HG02588 (cell line): Measurements from ENCODE around the gene LRRC45.

Source experiments
- ATAC-seq: cut with Tn5 transposase; IDR thresholded peaks from one replicate; pipeline ENCODE4 v1.9.1; 2021; ENCODE audit warnings: mild to moderate bottlenecking, moderate library complexity; ENCODE audit not compliant: unreplicated experiment

The LRRC45 gene

DNA sequence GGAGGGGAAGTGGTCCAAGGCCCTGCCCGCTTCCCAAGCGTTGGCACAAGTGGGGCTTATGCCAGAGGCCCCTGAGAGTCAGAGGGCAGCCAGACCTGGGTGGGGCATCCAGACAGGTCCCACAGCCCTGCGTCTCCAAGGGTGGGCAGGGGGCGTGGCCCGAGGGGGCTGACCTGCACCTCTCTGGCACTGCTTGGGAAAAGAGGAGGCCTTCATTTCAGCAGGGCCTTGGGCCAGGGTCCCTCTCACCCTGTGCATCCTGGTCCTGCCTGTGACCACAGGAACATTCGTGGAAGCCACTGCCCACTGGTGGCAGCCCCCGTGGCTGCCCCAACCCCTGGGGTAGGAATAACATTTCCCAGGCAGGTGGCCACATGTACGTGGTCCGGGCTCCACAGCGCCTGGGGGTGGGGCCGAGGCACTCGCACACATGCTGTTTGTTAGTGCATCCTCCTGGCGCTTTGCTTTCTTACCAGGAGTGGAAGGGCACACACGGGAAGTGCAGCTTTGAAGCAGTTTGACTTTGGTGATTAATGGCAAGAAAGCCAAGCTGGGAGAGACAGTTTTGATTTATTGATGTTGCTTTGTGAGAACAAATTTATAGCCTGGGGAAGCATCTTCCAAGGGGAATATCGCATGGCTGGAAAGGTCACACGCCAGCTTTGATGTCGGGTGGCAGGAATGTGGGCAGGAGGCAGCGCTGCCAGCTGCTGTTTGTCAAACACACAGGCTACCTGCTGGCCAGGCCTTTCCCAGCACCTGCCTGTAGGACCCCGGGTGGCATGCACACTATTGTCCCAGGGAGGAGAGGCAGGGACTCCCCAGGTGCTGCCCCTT is 4.7 kb upstream of the LRRC45 start:
- ATAC-seq, result no peak

DNA sequence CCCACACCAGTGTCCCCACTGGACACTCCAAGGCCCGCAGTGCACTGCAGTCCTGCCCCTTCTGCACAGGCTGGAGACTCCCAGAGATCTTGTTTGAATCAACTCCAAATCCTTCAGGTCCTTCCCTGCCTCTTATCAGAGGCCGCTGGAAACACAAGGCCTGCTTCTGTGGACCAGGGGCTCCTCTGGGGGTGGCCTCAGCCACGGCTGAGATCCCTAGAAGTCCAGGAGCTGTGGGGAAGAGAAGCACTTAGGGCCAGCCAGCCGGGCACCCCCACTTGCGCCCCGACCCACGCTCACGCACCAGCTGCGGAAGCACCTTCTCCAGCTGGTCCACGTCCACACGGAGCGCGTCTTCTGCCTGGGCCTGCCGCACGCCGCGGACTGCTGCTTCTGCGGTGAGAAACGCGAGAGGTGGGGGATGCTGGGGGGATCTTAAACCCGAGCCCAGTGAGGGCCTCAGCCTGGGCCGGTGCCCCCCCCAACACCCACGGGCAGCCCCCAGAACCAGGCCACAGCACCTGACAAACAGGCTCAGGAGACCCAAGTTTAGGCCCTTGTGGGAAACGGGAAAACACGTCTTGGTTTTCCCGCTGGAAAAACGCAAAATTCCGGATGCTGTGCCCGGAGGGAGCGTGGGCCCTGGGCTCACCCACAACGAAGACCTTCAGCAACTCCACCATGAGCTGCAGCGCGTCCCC is 4.0 kb upstream of the LRRC45 start:
- ATAC-seq, result no peak

DNA sequence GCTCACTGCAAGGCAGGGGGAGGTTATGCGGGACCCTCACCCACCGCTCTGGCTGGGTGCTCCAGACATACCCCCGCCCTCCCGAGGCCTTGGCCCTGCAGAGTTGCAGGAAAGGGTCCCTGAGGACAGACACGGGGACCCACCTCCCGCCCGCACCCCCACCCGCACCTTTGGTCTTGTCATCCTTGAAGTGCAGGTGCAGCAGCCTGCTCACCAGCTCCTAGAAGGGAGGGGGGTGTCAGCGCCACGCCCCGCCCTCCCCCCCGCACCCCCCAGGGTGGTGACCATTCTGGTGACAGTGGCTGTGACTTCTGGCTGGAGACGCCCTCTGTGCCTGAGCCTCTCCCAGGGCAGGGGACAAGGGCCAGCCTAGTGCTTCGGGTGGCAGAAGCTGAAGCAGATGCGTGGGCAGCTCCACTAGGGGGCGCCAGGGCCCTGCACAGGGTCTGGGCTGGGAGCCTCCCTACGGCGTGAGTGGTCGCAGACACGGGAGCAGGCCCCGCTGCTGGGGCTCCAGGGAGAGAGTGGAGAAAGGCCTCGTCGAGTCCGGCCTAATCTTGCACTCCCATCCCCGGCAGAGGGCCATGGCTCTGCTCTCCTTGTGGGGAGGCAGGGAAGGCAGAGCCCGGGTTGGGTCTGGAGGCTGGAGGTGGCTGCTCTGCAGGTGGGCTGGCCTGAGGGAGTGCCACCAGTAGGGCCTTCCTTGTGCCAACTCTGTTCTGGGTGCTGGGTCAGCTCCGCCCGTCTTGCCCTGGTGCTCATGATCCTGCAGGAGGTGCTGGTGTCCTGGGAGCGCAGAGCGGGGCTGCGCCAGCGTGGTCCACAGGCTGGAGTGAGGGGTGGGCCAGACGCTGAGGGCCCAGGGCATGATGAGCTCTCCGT is 3.2 kb upstream of the LRRC45 start:
- ATAC-seq, result no peak

DNA sequence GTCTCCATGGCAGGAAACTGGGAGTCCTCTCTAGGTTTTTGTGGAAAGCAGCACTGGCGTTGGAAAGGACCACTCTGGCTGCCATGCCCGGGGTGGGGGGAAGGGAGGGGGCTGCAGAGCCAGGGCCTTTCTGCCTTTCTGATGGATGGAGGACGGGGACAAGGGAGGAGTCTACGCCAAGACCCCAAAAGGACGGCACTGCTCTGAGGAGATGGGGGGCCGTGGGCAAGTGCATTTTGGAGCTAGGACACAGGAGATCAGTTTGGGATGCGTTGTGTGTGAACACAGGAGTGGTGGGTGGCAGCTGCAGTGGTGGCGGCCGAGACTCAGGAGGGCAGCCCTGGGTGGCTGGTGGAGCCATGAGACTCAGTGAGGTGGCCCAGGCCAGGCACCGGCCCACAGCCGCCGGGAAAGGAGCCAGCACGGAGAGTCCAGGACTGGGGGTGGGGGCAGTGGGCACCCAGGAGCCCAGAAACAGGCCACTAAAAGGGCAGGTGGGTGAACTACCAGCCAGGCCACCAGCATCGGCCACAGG is 2.5 kb upstream of the LRRC45 start:
- ATAC-seq, result no peak

DNA sequence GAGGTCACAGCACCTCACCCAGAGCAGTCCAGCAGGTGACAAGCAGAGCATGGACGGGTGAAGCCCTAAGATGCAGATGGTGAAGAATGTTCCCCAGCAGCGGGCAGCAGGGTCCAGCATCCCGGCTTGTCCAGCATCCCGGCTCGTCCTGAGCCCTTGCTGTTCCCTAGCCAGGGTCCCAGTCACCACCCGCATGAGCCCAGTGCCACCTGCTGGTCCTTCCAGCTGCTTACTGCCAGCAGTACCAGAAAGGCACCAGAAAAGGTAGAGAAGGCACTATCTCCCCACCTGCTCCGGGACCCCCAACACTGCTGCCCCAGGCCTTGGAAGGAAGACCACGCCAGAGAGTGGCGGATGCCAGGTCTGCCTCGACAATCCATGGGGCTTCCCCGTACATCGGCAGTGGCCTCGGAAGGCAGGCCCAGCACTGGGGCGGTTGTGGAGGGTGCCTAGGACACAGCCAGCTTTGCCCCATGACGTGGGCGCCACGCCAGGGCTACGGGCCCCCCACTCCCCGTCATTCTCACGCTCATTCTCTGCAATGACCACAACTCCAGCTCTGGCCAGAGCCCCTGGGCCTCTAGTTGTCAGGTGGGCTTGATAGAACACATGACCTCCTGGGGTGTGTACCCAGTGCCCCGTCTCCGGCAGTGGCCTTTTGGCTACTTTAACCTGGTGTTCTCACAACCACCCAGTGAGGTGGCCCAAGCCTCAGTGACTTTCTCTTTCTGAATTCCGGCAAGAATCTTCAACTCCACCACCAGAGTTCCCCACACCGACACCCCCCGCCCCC is 1.8 kb upstream of the LRRC45 start:
- ATAC-seq, result no peak

DNA sequence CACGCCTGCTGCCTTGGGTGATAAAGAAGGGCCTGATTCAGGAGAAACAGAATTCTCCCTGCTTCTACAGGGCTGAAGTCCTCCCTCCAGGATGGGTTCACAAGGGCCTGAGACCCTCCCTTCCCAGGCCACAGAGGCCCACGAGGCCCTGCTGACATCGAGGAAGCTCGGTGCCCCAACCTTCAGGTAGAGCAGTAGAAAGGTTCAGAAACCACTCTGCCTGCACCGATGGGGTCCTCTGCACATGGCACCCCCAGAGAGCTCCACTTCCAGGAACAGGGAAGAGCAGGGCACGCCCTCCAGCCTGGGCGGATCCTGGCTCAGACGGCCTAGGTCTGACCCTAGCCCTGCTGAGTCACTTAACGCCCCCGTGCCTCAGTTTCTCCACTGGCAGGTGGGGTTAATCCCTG is 1.2 kb upstream of the LRRC45 start:
- ATAC-seq, result no peak

DNA sequence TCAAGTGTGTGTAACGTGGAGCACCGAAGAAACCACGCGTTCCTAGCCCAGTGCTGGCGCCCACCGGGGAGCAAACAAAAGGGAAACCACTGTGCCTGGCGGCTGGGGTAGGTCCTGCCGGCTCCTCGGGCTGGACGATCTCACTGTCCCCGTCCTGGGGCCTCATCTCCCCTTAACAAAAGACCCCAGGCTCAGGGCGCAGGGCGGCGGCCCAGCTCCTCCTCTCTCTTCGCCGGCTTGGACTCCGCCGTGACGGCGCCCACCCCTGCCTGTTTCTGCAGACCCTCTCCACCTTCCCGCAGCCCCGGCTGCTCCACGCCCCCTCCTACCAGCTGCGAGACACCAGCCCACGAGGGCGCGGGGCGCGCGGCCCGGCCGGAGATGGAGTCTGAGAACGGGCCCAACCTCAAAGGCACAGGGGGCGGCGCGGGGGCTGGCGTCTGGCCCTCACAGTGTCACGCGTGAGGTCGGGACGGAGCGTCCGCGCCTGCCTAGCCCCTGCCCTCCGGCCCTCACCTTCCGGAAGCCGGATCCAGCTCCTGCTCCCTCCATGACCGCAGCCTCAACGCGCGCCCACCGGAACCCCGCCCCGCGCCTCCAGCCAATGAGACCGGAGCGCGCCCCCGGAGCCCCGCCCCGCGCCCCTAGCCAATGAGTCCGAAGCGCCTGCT is 660 bp upstream of the LRRC45 start, which contains the start of gene CENPX:
TSS of gene CENPX (minus strand) at position 569 of the 671 bp plus-strand sequence. CDS start at position 552, 17 bp downstream.
- ATAC-seq, result no peak

DNA sequence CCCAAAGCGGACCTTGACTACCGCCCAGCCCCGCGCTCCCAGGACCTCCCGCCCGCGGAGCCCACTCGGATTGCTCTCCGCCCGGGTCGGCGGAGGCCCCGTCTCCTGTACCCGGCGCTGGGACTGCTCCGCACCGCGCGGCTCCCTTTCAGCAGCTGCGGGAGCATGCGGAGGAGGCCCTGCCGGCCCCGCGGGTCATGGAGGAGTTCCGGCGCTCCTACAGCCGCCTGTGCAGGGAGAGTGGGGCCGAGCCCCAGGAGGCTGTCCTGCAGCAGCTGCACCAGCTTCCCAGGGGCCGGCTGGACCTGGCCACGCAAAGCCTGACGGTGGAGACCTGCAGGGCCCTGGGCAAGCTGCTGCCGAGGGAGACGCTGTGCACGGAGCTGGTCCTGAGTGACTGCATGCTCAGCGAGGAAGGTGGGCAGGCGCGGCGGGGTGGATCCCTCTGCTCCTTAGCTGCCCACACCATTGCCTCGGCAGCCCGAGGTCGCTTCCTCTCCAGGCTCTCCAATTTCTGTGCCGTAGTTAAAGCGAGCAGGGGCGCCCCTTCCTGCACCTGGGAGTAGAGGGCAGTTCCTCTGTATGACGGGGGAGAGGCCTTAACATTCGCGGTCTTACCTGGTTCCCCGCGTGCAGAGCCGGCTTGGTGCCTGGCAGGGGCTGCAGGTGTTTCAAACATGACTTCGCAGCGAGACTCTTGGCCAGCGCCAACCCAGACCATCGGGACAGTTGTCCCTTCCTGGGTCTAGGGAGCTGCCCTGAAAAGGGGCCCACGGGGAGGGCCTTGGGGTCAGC is 539 bp downstream of the LRRC45 start:
- ATAC-seq, result peak; percentile 4

DNA sequence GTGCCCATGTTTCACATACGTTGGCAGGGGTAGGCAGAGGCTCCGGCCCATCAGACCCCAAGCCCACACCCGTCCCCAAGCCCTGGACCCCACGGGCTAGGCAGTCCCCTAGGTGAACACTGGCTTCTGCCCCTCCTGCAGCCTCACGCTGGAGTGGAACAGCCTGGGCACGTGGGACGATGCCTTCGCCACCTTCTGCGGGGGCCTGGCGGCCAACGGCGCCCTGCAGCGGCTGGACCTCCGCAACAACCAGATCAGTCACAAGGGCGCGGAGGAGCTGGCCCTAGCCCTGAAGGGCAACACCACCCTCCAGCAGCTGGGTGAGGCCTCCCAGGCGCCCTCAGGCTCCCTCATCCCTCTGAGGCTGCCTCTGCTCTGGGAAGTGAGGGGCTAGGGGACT is 1.8 kb downstream of the LRRC45 start:
- no peak for ATAC-seq

DNA sequence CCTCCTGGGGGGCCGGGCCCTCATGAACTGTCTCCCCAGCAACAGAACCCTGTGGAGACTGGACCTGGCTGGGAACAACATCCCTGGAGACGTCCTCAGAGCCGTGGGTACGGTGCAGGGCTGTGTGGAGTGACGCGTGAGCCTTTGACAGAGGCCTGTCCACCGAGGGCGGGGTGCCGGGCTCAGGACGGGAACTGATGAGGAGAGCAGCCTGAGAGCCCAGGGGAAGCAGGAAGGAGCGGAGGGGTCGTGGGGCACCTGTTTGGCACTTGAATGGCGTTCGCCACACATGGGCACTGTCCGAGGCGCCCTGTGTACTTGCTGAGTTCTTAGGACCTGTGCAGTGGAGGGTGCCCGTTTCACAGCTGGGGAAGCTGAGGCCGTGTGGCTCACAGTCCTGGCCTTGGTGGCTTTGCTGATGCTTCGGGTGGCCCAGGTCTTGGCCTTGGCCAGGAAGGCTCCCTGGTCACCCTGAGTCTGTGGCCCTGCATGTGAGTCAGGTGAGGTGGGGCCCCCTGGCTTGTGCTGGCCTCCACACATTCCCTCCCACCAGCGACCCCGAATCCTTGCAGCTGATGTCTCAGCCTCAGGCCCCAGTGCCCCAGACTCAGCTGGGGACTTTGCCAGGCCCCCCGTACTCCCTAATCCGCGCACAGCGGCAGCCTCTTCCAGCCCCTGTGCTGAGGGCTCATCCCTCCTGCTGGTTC is 2.4 kb downstream of the LRRC45 start:
- ATAC-seq, result no peak

DNA sequence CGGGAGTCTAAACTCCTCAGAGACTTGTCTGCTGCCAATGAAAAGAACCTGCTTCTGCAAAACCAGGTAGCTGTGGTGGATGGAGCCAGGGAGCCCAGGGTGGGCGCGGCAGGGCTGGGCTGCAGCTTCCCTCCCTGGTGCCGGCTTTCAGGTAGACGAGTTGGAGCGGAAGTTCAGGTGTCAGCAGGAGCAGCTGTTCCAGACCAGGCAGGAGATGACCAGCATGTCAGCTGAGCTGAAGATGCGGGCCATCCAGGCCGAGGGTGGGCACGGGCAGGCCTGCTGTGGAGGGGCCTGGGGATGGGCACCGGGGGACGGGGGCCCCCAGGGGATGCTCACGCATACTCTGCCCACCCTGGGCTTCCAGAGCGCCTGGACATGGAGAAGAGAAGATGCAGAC is 5.1 kb downstream of the LRRC45 start:
- ATAC-seq, result no peak

DNA sequence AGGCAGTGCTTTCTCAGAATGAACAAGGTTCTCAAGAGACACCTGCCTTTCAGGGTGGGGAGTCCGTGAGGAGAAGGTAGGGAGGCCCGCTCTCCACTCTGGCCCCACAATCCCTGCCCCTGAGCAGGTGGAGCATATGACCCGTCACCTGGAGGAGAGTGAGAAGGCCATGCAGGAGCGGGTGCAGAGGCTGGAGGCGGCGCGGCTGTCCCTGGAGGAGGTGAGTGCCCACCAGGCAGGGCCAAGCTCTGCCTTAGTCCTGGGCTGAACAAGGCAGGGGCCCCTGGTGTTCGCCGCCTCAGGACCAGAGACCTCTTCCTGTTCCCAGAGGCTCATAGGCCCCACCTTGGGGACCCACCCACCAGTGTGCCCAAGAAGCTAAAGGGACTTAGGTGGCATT is 5.9 kb downstream of the LRRC45 start:
- ATAC-seq, result no peak

DNA sequence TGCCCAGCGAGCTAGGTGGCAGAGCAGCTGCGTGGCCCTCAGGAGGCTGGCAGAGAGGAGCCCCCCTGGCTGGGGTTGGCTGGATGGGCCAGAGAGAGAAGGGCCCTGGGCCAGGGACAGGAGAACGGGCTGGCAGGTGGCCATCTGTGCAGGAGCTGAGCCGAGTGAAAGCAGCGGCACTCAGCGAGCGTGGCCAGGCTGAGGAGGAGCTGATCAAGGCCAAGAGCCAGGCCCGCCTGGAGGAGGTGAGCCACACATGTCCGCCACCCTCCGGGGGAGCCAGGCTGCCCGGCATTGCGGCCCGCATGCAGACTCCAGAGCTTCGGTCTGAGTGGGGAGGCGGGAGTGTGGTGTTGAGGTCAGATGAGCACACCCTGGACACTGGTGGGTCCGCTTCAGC is 6.3 kb downstream of the LRRC45 start:
- ATAC-seq, result no peak

DNA sequence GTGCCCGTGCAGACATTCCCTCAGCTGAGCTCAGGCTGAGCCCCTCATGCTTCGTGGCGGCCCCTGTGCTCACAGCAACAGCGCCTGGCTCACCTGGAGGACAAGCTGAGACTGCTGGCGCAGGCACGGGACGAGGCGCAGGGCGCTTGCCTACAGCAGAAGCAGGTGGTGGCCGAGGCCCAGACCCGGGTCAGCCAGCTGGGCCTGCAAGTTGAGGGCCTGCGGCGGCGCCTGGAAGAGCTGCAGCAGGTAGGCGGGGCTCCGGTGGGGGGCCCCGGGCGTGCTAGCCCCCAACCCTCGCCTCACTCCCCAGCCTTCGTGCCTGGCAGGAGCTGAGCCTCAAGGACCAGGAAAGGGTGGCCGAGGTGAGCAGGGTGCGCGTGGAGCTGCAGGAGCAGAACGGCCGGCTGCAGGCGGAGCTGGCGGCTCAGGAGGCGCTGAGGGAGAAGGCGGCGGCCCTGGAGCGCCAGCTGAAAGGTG is 6.9 kb downstream of the LRRC45 start:
- no peak for ATAC-seq

DNA sequence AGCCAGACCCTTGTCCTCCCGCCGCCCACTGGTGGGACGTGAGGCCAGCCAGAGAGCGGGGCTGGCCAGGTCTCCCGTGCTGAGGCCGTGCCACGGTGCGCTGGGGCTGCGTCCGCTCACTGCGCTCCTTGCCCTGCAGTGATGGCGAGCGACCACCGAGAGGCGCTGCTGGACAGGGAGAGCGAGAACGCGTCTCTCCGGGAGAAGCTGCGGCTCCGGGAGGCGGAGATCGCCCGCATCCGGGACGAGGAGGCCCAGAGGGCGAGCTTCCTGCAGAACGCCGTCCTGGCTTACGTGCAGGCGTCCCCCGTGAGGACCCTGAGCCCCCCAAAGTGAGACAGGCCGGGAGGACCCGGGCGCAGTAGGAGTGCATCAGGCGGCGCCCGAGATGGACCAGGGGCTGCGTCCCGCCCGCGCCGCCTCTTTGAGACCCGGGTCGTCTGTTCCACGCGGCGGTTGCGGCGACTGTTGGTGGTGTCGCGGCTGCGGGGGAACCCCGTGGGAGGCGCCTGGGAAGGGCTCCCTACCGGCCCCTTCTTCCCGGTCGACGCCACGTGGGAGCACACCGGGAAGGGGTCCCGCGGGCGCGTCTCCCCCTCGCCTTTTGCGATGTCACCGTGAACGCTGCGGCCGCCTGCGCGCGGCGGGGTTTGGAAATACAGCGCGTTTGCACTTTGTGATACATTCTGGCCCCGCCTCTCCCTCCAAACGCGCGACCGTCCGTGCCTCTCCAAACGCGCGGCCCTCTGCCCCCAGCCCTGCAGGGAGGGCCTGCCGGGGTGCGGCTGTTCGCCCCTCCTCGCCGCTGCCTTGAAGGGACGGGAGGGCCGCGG is 7.6 kb downstream of the LRRC45 start:
- peak; percentile 48 for ATAC-seq

DNA sequence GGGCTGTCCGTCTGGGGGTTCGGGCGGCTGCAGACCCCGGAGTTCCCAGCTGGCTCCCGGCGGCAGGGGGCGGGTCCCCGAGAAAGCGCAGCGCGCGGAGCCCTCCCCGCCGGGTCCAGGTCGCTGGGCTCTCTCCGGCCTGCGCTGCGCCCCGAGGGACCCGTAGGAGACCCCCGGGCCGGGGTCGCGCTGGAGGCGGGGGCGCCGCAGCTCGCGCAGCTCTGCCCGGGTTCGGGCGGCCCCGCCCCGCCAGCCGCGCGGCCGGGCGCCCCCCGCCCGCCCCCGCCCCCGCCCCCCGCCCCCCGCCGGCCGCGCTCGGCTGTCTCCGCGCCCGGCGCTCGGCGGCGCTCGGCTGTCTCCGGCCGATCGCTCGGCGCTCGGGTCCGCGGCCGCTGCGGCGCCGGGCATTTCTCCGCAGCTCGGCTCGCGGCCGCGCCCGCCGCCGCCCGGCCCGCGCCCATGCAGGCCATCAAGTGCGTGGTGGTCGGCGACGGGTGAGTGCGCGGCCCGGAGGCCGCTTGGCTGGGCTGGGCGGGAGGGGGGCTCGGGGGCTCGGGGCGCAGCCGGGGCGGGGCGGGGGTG is 8.3 kb downstream of the LRRC45 start, which contains the start of gene RAC3:
TSS of gene RAC3 (plus strand) at position 376 of the 582 bp plus-strand sequence. CDS start at position 460, 84 bp downstream.
- no peak for ATAC-seq
